Hematopoietic multipotent progenitor cell treated with erythropoietin and hydrocortisone succinate and interleukin-3 and kit ligand, for 6 days (in vitro differentiated cells): ENCODE data around the gene GPANK1.

Experiments used
- DNase-seq: peaks from one replicate; pipeline ENCODE4 v3.0.0-alpha.2; 2015

The GPANK1 gene

DNA sequence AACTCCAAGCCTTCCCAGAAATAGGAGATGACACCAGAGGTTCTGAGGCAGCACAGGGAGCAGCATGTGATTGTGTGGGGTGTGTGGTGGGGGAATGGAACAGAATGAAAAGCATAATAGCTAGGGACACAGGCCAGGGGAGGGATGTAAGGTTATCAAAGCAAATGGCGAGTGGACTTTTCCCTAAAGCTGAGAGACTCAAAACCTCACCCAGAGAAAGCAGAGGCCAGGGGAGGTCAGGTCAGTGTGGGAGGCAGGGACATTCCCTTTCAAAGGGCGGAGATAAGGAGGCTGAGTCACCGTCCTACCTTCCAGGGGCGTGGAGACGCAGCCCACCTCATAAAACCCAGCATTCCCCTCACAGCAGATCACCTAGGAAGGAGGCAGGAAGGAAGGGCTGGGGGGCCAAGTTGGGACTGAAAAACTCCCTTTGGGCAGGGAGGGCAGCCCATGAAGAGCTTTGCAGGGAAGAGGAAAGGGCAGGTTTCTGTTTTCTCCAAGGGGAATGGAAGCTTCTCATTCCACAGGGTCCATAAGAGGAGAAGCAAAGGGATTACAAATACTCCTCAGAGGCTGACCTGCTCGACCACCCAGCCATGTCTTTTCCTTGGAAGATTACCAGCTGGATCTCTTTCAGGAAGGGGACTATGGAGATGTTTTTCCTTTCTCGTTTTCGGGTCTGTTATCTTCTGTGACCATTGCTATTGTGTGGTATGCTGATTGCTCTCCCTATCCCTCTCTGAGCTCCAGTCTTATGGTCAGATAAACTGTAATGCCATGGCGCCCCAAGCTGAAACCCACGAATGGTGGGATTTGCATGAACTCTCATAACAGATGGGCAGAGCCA is 25.7 kb upstream of the GPANK1 start:
- peak; percentile 79 for DNase-seq

DNA sequence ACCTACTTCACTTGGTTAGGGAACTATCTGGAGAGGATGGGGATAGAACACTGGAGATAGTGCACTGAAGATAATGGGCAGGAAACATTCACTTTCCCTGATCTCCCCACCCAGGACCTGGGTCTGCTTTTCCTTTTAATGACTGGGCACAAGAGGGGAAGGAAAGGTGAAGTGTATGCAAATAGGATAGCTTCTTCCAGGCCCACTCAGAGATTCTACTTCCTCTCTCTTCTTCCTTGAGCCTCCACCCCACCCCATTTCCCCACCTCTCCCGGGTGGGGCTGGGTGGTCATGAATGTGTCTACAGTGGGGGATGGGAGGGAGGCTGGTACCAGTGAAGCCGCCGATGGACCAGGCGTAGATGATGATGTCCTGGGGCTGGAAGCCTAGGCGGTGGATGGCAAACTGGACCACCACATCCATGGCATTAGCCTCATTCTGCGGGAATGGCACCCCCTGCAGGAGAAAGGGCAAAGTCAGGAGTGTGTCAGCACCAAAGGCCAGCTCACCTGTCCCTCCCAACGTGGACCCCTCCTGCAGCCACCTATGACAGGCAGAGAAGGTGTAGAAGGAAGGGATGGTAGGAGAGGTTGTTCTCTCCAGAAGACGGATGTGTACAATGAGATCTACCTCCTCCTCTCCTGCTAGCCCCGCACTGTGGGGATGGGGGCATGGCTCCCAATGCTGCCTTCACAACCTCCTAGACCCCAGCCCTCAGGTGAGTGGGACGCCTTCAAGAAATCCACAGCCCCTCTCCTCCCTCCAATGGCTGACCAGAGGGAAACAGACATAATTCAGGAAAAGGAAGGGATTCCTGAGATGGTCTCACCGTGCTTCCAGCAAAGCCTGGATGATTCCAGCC is 24.7 kb upstream of the GPANK1 start:
- peak; percentile 29 for DNase-seq

DNA sequence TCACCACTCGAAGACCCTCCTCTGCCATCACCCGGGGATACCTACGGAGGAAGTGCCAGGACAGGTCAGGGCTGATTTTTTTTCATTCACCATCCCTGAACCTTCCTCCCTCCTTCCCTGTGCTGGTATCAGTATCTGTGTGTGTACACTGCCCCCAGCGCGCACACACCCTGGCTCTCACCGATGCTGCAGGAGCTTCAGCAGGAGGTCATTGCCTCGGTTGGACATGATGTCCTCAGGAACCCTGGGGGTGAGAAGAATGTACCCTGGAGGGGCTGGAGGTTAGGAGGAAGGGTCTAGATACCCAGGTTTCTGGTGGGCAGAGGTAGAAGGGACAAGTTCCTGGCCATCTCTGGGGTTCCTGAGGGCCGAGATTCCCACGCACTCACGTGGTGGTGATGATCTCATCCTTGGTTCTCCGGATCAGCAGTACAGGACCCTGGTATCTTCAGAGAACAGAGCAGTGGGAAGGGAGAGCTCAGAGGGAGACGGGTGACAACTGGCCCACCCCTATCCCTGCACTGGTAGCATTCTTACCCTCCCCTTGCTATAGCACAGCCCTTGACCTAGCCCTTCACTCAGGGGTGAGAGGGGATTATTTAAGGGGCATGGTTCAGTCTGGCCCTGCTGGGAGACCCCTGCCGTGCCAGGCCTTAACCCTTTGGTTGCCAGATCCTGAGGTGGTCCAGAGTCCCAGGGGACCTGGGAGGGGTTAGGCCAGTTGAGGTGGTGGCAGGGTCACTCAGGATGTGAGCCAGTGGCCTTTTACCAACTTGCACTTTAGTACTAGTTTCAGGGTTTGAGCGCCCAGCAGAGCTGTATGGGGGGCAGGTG is 23.3 kb upstream of the GPANK1 start:
- DNase-seq: no peak

DNA sequence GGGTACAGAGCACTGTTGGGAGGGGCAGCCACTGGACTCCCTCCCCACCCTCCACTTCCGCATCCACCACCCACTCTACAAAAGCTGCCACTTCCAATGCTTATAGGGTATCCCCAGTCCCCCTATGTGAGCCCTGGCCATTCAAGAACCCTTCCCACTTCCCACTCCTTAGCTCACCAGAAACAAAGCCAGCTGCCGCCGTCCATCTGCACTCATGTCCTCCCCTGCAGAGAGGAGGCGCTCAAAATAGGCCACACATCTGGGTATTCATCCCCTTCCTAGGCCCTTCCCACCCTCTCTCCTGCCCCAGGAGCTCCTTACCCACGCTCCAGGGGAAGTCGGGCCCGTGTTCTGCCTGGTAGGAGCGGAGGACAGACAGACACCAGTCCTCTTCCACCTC is 22.5 kb upstream of the GPANK1 start:
- no peak for DNase-seq

DNA sequence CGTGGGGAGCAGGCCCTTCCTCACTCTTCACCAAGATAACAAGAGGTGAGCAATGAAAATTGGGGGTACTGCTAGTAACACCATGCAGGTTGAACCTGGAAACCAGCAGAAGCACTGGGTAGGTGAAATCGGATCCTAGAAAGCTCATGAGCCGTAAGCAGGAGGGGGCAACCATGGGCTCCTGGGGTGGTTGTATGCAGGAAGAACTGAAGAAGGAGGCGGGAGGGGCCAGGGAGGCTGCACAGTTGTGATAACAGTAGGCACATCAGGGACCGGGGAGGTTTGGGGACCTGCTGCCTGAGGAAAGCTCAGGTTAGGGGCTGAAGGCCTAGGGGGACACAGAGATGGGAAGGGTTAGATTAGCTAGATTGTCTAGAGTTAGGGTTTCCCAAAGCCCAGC is 21.7 kb upstream of the GPANK1 start:
- peak; percentile 83 for DNase-seq

DNA sequence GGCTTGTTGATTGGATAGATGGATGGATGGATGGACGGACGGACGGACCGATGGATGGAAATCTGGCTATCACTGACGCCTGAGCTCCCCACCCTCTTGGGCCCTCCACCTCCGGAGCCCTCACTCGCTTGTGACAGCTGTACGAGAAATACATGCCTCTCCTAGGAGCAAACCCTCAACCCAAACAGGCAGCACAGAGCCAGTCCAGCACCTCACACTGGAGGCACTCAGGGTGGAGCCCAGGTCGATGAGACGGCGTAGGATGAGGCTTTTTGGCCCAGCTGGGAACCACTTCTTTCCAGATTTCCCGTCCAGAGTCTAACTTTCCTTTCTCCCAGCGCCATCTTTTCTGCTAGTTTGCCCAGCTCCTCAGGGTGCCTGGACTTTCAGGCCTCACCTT is 18.8 kb upstream of the GPANK1 start:
- DNase-seq: no peak

DNA sequence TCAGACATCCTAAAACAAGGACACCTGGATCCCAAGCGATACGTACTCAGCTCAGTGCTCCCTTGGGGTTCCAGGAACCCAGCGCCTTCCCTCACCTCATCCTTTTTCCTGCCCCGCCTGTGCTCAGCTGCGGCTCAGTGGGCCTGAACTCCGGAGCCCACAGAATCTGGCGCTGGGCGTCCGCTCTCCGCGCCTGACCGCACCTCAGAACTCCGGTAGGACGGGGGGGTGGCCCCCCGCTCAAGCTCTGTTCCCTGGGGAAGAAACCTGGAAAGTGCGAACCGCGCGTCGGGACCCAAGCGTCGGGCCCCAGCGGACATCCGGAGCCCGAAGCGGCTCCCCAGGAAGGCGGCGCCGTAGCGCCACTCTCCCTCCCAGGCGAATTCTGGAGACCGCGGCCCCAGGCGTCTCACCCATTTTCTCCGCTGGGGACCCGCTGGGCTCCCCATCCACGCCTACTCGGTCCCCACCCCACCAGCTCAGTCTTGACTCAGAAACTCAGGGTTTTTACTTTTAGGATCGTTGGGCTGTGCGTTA is 16.4 kb upstream of the GPANK1 start:
- DNase-seq: peak; percentile 73

DNA sequence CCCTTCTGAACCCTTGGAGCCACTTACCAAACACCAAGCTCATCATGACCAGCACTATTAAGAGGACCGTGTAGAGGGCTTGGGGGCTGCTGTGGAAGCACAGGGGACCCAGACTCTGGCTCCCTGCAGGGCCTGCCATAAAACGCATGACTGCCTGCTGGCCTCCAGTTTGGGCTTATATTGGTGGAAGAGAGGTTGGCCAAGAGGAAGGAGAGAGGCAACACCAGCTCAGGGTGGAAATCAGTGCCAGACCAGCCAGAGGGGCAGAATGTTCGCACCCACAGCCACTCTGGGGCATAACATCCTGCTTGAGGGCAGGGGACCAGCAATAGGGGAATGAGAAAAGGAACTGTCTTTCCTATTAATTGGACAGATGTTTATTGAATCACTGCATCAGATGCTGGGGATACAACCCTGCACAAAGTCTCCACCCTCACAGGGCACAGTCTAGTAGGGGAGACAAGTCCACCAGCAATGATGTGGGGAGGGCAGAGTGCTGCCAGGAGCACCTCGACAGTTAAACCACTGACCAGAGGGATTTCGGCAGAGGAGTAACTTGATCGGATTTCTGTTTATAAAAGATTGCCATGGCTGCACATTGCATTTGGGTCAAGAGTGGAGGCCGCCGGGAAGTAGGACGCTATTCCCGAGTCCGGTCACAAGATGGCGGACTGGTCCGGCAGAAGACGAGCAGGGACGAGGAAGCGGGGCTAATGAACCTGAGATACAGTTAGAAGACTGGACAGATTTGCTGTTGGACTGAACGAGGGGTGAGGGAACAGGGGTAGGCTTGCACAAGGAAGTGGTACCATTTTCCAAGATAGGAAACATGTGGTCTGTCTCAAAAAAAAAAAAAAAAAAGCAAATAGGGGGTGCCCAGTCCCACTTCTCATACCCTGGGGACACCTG is 15.7 kb upstream of the GPANK1 start, which contains the start of gene LY6G5C:
TSS of gene LY6G5C (minus strand) at position 842 of the 909 bp plus-strand sequence. CDS start at position 148, 694 bp downstream.
- DNase-seq: peak; percentile 90

DNA sequence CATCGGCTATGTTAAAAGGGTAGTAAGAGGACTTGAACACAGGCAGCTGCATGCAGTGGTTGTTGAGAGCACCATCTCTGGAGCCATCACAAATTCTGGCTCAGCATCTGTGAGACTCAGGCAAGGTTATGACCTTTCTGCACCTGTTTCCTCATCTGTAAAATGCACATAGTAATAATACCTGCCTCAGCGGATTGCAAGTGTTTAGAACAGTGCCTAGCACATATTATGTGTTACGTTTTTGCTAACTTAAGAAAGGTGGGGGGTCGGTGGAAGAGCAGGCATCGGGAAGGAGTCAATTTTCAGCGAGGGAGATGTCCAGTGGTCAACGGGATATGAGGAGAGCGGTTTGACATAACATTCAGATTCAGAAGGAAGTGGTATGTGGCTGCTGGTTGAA is 13.2 kb upstream of the GPANK1 start:
- no peak for DNase-seq

DNA sequence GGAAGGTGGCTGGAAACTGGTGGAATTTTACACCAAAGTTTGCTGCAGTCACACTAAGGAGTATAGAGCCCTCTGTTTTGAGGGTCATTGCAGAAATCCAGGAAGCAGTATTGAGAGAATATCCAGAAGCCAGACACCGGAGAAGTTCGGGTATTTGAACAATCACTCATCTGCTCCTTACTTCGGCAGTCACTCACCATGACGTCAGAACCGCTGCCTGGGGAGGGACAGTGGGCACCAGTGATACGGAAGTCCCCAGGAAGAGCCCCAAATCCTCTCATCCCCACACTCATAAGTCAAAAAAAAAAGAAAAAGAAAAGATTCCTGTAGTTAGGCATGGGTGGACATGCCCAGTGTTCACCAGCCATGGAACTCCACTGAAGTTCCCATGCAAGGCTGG is 12.1 kb upstream of the GPANK1 start:
- no peak for DNase-seq

DNA sequence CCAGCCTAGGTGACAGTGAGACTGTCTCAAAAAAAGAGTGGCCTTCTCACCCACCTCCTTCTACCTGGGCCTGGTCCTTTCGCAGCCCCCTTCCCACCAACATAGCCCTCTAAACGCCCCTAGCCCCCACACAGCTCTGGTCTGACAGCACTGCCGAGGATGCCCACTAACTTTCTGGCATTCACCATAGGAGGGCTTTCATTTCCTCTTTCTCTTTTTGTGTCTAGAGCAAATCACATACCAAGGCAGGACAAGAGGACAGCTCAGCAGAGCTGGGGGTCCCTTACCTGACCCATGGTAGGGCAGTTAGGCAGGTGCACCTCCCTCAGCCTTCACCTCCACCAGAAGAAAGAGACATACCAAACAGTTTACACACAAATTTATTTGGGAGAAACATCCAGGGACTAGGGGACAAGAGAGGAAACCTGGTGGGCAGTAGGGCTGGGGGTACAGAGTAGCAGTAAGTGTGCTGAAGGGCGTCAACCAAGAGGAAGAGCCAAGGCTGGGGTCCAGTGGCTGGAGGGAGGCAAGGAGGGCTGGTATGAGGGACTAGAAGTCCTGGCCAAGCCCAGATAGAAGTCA is 11.6 kb upstream of the GPANK1 start:
- DNase-seq: no peak

DNA sequence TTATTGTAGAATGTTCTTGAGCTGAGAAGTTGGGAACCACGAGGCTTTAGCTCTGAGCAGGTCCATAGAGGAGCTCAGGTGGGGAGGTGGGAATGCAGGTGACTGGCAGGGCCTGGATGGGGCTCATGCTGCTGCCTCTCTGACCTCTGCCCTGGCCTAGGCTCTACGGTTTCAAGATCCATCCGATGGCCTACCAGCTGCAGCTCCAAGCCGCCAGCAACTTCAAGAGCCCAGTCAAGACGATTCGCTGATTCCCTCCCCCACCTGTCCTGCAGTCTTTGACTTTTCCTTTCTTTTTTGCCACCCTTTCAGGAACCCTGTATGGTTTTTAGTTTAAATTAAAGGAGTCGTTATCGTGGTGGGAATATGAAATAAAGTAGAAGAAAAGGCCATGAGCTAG is 4.9 kb upstream of the GPANK1 start, which contains the start of gene LY6G5B:
TSS of gene LY6G5B (plus strand) at position 301 of the 400 bp plus-strand sequence. CDS start 975 bp downstream, outside the sequence.
- DNase-seq: no peak

DNA sequence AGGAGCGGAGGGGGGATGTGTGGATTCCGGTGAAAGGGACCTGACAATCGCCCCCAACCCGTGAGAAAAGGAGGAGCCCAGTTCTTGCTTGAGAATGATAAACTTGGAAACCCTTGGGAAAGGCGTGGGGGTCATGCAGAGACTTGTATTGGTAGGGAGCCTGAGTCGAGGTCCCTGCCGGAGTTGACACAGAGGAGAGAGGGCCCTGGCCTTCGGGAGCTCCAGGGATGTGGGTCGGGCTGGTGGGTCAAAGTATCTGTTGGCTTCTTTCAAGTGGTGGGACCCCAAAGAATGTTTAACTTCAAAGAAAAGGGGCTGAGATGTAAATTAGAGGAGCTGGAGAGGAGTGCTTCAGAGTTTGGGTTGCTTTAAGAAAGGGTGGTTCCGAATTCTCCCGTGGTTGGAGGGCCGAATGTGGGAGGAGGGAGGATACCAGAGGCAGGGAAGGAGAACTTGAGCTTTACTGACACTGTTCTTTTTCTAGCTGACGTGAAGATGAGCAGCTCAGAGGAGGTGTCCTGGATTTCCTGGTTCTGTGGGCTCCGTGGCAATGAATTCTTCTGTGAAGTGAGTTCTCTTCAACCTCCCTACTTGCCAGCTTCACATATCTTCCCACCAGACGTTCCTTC is 1.7 kb upstream of the GPANK1 start:
- peak; percentile 42 for DNase-seq

DNA sequence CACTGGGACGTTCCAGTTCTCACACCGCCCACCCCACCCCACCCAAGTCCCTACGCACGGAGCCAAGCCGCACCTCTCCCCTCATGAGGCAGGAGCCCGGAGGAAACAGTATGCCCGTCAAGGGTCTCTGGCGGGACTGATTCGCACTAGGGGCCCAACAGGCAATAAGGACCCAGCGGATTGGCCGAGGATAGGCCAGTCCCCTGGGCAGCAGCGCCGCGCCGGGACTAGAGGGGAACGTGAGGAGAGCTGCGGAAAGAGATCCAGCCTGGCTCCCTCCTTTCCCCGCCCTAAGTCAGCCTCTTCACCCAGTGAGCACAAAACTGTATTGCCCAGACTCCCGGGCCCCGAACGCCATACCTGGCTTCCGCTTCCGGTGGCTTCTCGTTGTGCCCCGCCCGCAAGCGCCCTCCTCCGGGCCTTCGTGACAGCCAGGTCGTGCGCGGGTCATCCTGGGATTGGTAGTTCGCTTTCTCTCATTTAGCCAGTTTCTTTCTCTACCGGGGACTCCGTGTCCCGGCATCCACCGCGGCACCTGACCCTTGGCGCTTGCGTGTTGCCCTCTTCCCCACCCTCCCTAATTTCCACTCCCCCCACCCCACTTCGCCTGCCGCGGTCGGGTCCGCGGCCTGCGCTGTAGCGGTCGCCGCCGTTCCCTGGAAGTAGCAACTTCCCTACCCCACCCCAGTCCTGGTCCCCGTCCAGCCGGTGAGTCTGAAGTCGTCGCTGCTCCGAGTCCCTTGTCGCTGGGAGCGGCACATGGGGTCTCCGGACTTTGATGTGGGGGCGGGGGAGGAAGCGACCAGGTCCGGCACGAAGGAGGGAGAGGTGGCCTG is 922 bp upstream of the GPANK1 start, which contains the start of gene CSNK2B:
TSS of gene CSNK2B (plus strand) at position 580 of the 836 bp plus-strand sequence. CDS start 752 bp downstream, outside the sequence.
- DNase-seq: peak; percentile 99

DNA sequence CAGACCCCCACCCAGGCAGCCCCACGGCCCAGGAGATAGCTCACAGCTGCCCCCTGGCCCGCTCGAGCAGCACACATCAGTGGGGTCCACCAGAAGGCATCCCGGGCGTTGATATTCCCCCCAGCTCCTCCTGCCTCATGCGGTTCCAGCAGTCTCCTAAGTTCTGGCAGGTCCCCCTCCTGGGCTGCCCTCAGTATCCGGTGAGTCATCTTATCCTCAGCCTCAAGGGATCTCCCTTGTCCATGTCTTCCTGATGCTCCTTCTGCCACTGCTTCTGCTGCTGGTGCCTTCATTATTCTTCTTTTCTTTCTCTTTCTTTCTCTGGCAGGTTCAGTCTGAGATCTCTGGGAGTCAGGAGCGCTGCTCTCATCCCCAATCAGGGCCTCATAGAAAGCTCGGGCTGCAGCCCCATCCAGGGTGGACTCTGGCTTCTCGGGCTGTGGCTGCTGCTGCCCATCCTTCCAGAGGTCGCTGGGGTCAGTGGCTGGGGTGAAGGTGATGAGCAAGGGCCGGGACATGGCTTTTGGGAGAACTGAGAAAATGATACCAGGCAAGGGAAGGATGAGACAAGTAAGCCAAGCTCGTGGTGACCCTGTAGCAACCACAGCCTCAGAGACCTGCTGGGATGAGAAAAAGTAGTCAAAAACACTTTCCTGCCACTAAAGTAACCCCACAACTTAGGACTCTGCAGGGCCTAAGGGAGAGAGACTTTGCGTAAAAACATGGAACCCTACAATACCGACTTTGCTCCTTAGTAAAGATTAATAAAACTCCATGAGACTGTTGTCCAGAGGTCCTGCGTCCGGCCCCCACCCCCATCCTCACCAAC is 622 bp downstream of the GPANK1 start:
- no peak for DNase-seq

DNA sequence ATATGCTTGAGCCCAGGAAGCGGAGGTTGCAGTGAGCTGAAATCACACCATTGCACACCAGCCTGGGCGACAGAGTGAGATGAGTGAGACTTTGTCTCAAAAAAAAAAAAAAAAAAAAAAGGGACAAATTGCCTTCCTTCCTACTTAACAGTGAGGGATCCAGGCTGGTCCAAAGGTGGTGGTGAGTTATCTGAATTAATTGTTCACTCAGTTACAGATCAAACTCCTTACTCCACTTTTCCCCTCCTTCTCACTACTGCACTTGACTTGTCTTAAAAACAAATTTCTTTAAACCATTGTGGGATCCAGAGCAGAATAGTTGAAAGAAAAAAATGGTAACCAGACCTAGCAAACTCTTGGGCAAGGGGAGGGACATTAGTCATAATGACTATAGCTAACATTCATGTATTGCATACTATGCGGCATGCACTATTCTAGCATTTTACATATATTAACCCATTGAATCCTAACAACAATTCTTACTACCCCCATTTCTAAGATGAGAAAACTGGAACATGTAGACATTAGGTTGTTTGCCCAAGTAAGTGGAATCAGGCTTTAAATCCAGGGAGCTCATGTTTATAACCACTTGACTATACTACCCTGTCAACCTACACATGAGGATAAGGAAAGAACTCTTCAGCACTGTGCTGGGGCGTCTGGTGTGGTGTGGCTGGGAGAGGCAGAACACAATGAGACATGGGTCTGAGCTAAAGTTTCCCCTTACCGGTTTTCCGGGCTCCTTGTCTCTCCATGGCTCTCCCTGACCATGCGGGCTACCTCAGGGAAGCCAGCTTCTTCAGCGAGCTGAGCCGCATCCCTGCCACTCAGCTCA is 1.5 kb downstream of the GPANK1 start:
- DNase-seq: no peak

DNA sequence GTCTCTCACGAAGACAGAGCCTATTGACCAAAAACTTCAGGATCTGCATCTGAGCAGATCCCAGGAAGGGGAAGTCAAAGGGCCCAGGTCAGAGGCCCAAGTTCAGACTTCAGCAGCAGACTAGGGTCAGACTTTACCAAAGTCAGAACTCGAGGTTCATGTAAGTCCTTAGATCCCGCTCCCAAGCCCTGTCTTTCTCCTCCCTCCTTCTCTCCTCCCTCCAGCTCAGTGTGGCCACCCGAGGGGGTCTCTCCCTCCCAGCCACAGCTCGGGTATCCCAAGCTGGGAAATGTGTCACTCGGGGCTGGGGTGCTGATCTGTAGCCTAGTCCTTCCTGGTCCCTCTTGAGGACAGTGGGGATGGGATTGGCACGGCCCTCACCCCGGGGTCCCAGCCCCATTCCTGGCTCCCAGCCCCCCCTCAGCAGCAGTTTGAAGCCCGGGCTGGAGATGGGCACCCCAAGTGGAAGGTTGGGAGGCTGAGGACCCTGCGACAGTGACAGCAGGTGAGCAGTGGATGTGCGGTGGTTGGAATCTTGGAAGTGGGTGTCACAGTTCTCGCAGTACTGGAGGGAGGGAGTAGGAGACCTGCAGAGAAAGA is 2.6 kb downstream of the GPANK1 start:
- no peak for DNase-seq
